ACC112 (cell line): Measurements from ENCODE around the gene ACOX3.

Experiments used
- H2AFZ ChIP-seq: fragments of 200-600 bp; sonication (generic); one replicate; pipeline ENCODE4 v1.6.0; 2017; ENCODE audit warnings: antibody characterized with exemption, low read length; ENCODE audit not compliant: unreplicated experiment
- H3K27ac ChIP-seq: fragments of 200-600 bp; sonication (generic); 2 replicates; pipeline ENCODE4 v1.5.1; 2014; ENCODE audit warnings: low read depth, mild to moderate bottlenecking, antibody characterized with exemption, low read length, moderate library complexity
- H3K27me3 ChIP-seq: fragments of 200-600 bp; sonication (generic); 2 replicates; pipeline ENCODE4 v1.6.1; 2014; ENCODE audit warnings: mild to moderate bottlenecking, antibody characterized with exemption, low read length, moderate library complexity, mixed read lengths; ENCODE audit not compliant: insufficient read depth
- H3K36me3 ChIP-seq: fragments of 200-600 bp; sonication (generic); 2 replicates; pipeline ENCODE4 v1.6.1; 2016; ENCODE audit warnings: mild to moderate bottlenecking, antibody characterized with exemption, low read length, moderate library complexity, mixed read lengths; ENCODE audit not compliant: insufficient read depth
- H3K4me1 ChIP-seq: fragments of 200-600 bp; sonication (generic); one replicate; pipeline ENCODE4 v1.6.1; 2016; ENCODE audit warnings: low read length, mixed read lengths; ENCODE audit not compliant: insufficient read depth, unreplicated experiment, control insufficient read depth
- H3K4me3 ChIP-seq: fragments of 200-600 bp; sonication (generic); 2 replicates; pipeline ENCODE4 v1.5.1; 2014; ENCODE audit warnings: mild to moderate bottlenecking, low read depth, low read length
- H3K79me2 ChIP-seq: fragments of 200-600 bp; sonication (generic); one replicate; pipeline ENCODE4 v1.6.0; 2016; ENCODE audit warnings: low read length; ENCODE audit not compliant: control insufficient read depth, unreplicated experiment, insufficient read depth

Gene ACOX3

DNA sequence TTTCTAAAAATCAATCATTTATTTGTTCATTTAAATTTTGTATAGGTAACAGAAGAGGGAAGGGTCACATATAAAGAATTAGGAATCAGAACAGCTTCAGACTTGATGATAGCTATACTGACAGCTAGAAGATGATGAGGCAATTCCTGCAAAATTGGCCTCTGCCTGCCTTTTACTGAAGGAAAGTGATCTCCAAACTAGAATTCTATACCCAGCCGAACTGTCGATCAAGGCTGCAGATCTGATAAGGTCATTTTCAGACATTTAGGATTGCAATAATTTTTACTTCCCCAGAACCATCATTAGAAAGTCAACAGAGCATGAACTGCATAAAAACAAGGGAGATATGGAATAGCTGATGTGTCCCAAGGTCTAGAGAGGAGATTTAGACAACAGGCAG, 104.7 kb downstream of the ACOX3 start:
- no peaks in the 10 kb centered on the region for H3K79me2 ChIP-seq
- no peak overlapping the region for H3K27ac ChIP-seq
- H3K27me3 ChIP-seq = peaks cover 17% of the 10 kb centered on the region
- H3K4me1 ChIP-seq = no peaks in the 10 kb centered on the region
- H2AFZ ChIP-seq = no peak overlapping the region
- H3K4me3 ChIP-seq = no peak overlapping the region
- no peaks in the 10 kb centered on the region for H3K36me3 ChIP-seq

DNA sequence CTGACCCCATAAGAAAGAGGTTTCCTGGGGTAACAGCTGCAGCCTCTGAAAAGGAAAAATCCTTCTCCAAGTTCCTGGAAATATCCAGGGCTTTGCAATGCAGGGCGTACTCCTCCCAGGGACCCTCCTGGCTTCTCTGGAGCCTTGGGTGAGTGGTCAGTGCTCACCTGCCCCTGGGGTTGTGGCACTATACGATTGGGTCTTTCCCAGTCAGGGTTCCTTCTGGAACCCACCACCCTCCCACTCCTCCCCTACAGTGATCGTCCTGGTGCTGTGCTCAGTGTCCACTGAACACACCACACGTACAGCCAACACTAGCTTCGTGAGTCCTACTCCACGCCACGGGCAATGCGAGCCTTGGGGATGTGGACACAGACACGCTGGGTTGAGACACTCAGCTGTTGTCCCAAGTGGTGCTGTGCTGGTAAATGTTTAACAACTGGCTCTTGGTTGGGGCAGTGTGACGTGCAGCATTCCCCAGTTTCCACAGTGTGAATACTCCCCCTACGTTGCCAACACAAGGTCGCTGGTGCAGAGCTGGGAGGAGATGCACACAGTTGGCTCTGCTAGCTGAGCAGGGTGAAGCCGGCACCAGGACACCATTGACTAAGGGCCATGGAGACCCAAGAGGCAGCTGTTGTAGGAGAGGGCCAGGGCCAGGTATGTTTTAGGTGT, 105.6 kb downstream of the ACOX3 start:
- no peaks in the 10 kb centered on the region for H3K36me3 ChIP-seq
- peaks cover 9% of the 10 kb centered on the region for H3K27me3 ChIP-seq
- H3K4me1 ChIP-seq = no peaks in the 10 kb centered on the region
- no peak overlapping the region for H3K27ac ChIP-seq
- no peak overlapping the region for H3K4me3 ChIP-seq
- no peak overlapping the region for H2AFZ ChIP-seq
- no peaks in the 10 kb centered on the region for H3K79me2 ChIP-seq

DNA sequence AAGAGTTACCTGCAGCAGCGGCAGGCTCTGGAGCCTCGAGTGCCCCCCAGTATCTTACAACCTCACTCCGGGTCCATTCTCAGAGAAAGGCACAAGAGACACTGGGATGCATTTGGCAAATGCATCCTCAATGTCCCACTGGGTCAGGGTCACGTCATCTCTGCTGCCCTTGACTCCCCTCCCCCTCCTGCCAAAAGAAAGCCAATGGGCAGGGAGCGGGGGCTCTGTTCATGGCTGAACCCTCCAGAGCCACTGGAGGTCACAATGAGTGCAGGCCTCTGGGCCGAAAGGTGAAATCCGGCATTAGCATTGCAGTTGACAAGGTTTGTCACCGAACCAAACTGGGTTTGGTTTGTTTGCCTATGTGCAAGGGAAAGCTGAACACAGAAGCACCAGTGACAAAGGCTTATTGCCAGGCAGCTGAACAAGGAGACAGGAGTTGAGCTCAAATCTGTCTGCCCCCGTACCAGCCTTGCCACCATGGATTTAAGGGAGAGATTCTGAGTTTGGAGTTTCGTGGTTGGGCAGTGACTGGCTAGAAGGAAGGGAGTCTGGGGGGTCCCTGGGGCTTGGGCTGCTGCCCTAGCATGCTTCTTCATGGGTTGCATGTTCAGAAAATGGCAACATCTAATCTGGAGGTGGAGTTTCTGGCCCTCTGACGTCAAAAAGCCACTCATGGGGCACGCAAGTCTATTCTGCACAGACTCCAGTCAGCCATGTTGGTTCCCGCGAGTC, 106.6 kb downstream of the ACOX3 start:
- H3K4me3 ChIP-seq = no peak overlapping the region
- no peaks in the 10 kb centered on the region for H3K4me1 ChIP-seq
- H3K36me3 ChIP-seq = no peaks in the 10 kb centered on the region
- H3K79me2 ChIP-seq = no peaks in the 10 kb centered on the region
- H3K27ac ChIP-seq = no peak overlapping the region
- no peaks in the 10 kb centered on the region for H3K27me3 ChIP-seq
- H2AFZ ChIP-seq = no peak overlapping the region

GRCh38 chr4:8332891-8333331, 107.6 kb downstream of the ACOX3 start:
- H3K79me2 ChIP-seq = no peaks in the 10 kb centered on the region
- H3K36me3 ChIP-seq = no peaks in the 10 kb centered on the region
- no peaks in the 10 kb centered on the region for H3K4me1 ChIP-seq

DNA sequence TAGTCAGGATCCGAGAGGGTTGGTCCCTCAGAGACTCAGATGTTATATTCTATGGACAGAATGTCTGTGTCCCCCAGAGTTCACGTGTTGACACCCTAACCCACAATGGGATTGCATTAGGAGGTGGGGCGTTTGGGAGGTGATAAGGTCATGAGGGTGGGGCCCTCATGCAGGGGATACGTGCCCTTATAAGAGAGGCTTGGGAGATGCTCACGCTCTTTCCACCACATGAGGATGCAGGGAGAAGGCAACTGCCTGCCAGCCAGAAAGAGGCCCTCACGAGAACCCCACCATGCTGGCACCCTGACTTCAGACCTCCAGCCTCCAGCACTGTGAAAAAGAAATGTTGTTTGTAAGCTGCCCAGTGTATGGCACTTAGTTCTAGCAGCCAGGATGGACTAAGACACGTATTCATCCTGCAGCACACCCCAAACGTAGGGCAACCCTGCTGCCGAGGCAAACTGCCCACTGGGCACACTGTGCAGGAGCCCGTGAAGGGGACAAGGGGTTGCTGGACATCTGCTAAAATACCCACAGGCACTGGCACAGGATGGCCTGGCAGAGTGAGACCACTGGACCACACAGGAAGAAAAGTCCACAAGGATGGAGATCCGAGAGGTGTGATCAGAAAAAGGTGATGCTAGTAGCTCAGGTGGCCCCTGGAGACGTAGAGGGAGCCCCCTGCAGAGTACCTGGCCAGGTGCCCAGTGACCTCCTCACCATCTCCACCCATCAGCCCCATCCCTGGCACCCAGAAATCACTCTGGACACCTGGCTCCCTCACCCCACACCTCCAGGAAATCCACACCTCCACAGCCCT, 108.3 kb downstream of the ACOX3 start:
- H2AFZ ChIP-seq = no peak overlapping the region
- H3K4me1 ChIP-seq = no peaks in the 10 kb centered on the region
- H3K36me3 ChIP-seq = no peaks in the 10 kb centered on the region
- H3K79me2 ChIP-seq = no peaks in the 10 kb centered on the region
- H3K27ac ChIP-seq = no peak overlapping the region
- no peaks in the 10 kb centered on the region for H3K27me3 ChIP-seq
- no peak overlapping the region for H3K4me3 ChIP-seq

More at GRCh38 chr4:8332891-8333331, 107.6 kb downstream of the ACOX3 start:
- no peaks in the 10 kb centered on the region for H3K27me3 ChIP-seq
- no peak overlapping the region for H2AFZ ChIP-seq
- no peak overlapping the region for H3K27ac ChIP-seq
- no peak overlapping the region for H3K4me3 ChIP-seq

GRCh38 chr4:8331575-8331955, 109.0 kb downstream of the ACOX3 start:
- Histone ChIP-seq H3K27ac (no peak overlapping the region), H3K4me3 (no peak overlapping the region), H3K27me3 (no peaks in the 10 kb centered on the region), H2AFZ (no peak overlapping the region), H3K36me3 (no peaks in the 10 kb centered on the region), H3K4me1 (no peaks in the 10 kb centered on the region), H3K79me2 (no peaks in the 10 kb centered on the region)

DNA sequence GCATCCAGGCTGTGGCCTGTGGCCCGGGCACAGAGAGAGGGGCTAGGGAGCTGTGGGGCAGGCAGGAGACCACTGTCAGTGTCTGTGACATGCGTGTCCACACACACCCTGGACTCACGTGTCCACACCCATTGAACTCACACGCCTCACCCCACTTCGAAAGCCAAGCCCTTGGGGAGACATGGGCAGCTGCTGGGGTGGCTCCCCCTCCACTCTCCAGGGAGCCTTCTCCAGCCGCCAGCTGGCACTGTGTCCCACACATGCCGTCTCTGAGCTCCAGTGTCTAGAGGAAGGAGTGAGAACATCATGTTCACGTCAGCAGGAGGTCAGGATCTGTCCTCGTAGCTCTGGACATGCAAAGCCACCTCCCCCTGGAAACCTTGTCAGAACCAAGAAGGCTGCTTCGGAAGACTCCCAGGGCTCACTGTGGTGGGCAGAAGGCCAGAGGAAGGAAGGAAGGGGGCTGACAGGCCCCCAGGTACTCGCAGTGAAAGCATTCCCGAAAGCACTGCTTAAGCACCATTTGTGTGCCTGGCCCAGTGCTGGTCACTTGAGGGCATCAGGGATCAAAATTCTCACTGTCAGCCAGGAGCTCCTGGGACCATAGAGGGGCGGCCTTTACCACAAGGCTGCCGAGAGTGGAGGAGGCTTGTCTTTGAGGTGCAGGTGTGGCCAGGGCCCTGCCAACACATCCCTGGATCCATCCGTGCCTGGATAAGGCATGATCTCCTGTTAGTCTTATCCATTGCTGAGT, 109.5 kb downstream of the ACOX3 start:
- Histone ChIP-seq H3K4me1 (no peaks in the 10 kb centered on the region), H2AFZ (no peak overlapping the region), H3K4me3 (no peak overlapping the region), H3K27me3 (no peaks in the 10 kb centered on the region), H3K79me2 (no peaks in the 10 kb centered on the region), H3K36me3 (no peaks in the 10 kb centered on the region), H3K27ac (no peak overlapping the region)

DNA sequence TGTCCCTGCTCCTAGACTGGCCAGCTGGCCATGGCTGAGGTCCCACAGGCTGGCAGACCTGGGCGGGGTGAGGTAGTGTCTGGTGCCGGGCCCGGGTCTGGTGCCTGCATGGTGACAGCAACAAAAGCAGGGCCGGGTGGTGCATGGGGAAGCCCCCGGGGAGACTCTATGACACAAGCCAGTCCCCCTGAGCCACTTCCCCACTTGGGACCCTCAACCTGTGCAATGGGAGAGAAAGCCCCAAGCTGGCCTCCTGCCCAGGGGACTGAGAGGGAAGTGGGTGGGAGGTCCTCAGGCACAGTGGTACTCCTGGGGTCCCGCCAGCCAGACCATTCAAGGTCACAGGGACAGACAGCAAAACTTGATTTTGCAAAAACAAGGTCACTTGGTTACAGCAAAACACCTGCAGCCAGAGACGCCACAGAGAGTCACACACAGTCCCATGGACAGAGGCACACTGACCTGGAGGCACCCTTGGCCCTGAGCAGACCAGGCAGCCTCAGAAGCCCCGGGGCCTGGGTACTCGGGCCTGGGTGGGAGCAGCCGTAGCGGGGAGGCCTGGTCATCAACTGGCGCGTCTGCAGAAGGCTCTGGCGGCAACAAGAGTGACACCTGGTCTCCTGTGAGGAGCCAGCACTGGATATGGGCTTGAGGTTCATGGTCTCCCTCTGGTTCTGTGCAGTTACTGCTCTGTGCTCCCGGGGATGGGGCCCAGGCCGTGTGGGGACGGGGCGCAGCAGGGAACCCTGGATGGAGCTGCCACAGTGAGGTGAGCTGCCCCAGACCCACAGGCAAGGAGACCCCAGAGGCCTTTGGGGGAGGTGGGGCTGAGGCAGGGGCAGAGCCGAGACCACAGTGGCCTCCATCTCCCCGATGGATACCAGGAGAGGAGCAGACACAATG, 110.4 kb downstream of the ACOX3 start:
- Histone ChIP-seq H3K4me1 (no peaks in the 10 kb centered on the region), H3K27me3 (no peaks in the 10 kb centered on the region), H3K4me3 (no peak overlapping the region), H3K36me3 (no peaks in the 10 kb centered on the region), H3K79me2 (no peaks in the 10 kb centered on the region), H2AFZ (no peak overlapping the region), H3K27ac (no peak overlapping the region)

DNA sequence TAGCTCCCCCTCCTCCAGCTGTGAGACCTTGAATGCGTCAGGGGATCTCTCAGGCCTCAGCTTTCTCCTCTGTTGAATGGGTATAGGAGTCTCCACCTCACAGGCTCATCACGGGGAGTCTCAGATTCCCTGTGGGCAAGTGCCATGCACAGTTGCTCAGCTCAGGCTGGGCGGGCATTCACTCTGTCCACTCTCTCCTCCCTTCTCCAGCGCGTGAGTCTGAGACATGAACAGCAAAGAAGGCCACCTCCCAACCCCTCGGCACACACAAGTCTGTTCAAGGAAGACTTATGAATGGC, 111.0 kb downstream of the ACOX3 start:
- Histone ChIP-seq H3K27ac (no peak overlapping the region), H3K27me3 (no peaks in the 10 kb centered on the region)

More for the DNA sequence above, 111.0 kb downstream of the ACOX3 start:
- Histone ChIP-seq H3K36me3 (no peaks in the 10 kb centered on the region), H2AFZ (no peak overlapping the region), H3K79me2 (no peaks in the 10 kb centered on the region), H3K4me3 (no peak overlapping the region), H3K4me1 (no peaks in the 10 kb centered on the region)
